ENCODE data around the gene SLC8A2.
A peak's percentile ranks its signal among the peaks of the same experiment; 100 is the strongest.

SLC8A2 gene, protein sequence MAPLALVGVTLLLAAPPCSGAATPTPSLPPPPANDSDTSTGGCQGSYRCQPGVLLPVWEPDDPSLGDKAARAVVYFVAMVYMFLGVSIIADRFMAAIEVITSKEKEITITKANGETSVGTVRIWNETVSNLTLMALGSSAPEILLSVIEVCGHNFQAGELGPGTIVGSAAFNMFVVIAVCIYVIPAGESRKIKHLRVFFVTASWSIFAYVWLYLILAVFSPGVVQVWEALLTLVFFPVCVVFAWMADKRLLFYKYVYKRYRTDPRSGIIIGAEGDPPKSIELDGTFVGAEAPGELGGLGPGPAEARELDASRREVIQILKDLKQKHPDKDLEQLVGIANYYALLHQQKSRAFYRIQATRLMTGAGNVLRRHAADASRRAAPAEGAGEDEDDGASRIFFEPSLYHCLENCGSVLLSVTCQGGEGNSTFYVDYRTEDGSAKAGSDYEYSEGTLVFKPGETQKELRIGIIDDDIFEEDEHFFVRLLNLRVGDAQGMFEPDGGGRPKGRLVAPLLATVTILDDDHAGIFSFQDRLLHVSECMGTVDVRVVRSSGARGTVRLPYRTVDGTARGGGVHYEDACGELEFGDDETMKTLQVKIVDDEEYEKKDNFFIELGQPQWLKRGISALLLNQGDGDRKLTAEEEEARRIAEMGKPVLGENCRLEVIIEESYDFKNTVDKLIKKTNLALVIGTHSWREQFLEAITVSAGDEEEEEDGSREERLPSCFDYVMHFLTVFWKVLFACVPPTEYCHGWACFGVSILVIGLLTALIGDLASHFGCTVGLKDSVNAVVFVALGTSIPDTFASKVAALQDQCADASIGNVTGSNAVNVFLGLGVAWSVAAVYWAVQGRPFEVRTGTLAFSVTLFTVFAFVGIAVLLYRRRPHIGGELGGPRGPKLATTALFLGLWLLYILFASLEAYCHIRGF

DNA sequence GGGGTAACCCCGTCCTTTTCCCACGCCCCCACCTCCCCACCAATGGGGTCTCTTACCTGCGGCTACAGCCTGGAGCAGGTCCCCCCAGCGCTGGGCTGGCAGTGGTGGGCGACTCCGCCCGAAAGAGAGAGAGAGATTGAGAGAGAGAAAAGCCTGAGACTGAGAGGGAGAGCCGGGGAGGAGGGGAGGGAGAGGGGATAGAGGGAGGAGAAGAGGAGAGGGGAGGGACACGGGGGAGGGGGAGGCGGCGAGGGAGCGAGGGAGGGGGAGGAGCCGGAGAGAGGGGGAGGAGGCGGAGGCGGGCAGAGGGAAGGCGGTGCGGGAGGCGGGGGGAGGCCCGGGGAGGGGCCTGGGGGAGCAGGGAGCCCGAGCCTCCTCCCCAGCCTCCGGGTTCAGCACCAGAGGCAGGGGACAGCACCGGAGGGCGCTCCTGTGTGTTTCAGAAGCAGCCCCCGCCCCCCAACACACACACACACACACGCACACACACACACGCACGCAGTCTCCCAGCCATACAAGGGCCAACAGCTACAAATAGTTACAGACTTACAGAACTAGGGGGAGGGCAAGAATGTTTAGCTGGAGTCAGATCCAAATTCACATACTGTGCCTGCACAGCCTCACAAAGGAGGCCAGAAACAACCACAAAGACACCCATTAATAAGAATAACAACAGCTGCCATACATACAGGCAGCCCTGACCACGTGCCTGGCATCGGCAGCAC, at the start of gene SLC8A2:
Gene SLC8A2, minus strand, starts transcription at position 161 of the 725 bp plus-strand sequence. CDS start 5,490 bp downstream, outside the sequence.
- peak; percentile 22 for DNase-seq

DNA sequence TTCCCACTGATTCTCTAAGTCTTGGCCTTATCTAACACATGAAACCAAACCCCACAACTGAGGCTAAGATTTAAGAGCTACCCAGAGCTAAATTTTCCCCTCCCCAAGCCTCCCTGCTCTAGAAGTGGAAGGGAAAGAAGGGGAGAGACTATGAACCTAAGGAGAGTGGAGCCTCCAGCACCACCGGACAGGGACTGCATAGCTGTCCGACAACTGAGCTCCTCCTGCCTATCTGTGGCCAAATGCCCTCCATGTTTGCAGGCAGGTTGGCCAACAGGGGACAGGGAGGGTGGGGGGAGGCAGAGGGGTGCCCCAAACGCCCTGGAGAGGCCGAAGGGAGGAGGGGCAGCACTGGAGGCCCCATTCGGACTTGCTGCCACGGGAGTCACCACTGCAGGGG, 49.1 kb upstream of the SLC8A2 start:
- DNase-seq = no peak

DNA sequence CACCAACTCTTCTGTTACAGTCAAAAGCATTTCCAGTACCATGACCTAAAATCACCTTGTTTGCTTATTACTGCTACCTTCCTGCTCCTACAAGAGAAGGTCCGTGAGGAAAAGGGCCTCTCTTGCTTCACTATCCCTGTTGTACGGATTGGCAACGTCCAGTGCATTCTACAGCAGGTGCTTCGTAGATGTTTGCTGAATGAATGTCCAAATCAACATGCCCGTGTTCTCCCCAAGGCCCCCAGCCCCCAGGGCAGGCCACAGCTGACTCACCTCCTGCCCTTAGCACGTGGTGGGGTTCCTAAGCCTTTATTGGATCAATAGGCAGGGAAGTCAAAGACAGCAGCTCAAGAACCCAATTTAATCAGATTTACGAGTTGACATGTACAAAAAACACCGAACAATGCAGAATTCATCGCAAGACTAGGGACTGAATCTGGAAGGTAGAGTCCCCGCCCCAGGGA, 48.7 kb upstream of the SLC8A2 start:
- DNase-seq = peak; percentile 15

DNA sequence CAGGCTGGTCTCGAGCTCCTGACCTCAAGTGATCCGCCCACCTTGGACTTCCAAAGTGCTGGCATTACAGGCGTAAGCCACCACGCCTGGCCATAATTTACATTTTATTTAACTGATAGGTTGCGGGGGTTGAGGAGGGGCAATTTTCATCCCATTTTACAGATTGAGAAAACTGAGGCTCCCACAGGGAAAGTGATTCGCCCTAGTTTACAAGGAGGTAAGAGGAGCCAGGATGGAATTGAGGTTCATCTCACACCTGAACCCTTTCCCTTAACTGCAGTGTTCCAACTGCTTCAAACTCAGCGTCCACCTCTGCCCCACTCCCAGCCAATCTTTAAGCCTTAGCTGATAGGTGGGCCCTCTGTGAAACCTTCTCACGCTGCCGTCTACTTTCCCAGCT, 47.2 kb upstream of the SLC8A2 start:
- DNase-seq = no peak

DNA sequence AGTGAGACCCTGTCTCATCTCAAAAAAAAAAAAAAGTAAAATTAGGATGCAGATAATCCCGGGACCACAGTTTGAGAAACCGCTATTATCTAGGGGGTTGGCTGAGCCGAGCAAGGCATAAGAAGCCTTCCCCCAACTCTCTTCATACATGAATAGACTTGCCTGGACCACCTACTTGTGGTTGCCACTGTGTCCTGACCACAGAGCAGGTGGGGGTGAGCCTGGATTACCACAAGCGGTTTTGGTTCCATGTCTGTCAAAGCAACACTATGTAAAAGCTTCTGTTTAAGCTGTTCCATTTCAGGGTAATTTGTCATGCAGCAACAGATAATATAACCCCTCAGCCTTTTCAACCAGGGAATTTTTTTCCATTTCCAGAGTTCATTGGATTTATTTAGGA, 46.4 kb upstream of the SLC8A2 start:
- no peak for DNase-seq

DNA sequence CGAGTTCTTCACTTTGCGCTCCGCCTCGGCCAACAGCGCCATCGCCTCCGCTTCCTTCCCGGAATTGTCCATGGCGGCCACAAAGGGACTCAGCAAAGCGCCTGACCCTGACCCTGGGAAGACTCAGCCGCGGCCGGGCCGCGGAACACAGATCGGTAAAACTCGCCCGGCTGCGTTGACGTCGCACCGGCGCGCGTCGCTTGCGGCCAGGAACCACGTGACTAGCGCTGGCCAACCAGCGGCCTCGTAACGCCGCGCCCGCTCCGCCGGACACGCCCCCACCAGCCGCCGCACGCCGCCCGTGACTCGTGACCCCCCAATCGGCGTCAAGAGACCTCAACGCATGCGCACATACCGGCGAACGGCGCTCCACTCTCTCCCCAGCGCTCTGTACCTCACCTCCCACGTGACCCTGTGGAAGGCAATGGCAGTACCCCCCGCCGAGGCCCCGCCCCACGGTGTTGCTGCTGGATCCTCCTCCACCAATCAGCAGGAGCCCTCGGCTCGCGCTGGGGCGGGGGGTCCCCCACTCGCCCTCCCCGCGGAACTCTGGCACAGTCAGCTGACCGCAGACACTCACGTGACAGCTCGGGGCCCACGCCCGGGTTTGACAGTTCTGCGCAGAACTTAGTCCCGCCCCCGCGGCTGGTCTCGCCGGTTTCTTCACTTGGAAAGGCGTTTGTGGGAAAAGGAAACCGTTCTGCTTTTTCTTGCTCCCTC, 43.3 kb upstream of the SLC8A2 start, which contains the start of gene NAPA:
Gene NAPA, minus strand, starts transcription at position 195 of the 720 bp plus-strand sequence. Its CDS starts 123 bp downstream, at position 72.
- DNase-seq = peak; percentile 99

DNA sequence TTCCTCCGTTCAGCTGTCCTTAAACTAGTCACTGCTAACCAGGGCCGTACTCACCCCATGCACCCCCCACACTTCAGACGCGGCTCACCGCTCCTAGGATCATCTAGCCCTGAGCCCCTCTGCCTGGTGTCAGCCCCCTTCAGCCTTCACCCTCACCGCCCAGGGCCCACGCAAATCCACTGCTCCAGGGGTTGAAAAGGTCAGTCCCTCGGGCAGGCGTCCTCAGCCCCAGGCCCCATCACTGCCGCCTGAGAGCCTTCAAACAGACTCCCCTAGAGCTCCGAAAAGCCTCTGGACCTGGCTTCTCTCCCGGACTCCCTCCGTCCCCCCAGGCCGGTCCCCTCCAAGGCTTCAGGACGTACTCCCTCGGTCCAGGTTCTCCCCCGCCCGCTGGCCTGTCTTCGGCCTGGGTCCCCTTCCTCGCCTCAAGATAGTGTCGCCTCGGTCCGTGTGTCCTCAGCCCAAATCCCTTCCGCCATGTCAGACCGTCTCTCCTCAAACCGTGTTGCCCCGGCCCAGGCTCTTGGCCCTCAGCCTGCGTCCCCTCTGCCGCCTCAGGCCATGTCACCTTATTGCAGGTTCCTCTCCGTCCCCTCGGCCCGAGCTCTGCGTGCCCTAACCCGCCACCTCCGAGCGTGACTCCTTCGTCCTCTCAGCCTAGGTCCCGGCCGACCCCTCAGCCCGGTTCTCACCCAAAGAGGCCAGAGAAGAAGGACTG, 42.6 kb upstream of the SLC8A2 start:
- no peak for DNase-seq

DNA sequence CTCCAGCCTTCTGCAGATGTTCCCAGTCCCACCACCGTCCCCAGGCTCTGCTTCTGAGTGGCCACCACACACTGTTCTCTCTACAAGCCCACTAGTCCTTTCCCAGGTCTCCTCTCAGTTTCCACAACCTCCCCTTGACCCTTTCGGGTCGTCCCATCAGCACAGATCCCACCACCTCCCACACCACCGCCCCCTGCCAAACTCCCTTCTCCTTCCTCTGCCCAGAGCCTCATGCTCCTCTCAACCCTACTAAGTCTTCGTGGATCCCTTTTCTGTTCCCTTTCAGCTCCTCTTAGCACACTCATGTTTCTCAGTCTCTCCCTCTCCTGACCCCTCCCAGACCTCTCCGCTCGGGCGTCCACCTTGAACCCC, 41.2 kb upstream of the SLC8A2 start:
- DNase-seq = no peak

DNA sequence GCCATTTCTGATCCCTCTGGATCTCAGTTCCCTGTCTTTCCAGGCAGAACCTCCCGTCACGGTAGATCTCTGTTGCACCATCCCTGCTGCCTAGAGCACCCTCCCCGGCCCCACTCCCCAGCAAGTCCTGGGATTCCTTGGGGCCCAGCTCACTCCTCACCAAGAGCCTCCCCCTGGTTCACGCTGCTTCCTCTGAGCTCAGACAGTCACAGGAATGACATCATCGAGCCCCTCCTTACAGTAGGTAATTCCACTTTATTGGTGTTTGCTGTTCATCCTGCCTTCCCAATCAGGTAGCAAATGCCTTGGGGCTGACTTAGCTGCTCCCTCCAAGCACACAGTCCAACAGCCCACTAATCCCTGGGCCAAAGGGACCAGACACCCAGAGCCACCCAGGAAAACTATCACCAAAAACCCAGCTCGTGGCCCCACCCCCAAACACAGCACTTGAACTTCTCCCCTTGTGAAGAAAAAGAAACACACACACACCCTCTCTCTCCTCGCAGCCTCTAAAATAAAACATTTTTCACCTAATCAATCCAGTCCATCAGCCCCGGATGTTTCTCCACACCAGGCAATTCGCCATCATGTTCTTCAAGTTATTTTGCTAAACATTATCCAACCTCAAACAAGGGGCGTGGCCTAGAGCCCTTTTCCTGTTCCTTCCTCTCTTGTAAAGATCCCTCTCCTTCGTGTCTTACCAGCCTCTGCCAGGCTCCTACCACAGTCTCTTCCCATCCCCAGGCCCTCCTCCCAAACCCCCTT, 40.7 kb upstream of the SLC8A2 start:
- no peak for DNase-seq

DNA sequence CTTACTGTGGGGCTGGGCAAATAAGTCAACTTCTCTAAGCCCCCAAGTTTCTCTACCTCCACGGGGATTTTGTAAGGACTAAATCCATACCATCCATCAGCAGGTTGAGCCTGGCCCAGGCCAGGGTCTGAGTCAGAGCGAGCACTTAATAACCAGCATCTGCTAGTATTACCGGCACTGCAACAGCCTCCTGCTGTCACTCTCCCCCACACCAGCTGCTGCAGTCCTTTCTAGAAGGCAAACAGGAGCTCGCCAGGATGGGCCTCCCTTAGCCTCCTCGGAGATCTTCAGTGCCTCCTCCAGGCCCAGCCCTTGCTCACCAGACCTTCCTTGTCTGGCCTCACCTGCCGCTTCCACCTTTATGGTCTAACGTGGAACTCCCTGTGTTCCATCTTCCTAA, 40.0 kb upstream of the SLC8A2 start:
- DNase-seq = no peak

DNA sequence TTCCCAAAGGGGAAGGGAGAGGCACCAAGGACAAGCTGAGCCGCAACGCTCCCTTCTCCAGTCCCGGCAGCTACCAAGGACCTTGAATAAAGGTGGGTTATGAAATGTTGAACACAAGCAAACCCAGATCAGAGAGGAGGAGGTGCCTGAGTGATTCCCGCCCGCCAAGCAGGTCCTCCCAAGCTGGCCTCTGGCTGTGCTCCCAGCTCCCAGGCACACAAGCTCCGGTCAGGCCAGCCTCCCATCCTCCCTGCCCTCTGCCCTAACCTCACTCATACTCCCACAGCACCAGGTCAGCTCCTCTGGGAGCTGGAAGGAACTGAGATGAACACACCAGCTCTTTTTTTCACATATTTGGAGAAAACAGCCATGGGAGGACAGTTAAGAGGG, 39.4 kb upstream of the SLC8A2 start:
- no peak for DNase-seq

DNA sequence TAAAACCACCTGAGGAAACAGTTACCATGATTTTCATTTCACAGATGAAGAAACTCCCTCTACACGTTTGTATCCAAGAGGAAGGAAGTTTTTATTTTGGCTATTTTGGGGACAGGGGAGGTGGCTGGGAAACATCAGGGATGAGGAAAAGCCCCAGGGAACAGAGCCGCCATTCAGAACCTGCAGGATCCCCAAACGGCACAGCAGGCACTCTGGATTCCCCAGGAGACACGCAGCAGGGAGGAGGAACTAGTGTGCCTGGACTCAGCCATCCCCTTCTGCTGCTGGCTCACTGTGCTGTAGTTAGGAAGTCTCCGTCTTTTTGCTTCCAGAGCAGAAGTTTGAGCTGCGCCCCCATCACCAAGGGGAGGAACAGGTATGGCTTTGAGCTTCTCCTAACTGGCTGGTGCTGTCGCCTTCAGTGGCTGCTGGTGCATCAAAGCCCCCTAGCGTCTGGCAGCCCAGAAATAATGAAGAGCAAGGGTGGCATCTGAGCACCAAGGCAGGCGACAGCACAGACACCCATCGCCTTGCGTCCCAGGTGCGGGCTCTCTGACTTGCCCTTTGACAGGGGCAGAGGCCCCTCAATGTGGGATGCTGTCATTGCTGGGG, 38.9 kb upstream of the SLC8A2 start:
- no peak for DNase-seq

DNA sequence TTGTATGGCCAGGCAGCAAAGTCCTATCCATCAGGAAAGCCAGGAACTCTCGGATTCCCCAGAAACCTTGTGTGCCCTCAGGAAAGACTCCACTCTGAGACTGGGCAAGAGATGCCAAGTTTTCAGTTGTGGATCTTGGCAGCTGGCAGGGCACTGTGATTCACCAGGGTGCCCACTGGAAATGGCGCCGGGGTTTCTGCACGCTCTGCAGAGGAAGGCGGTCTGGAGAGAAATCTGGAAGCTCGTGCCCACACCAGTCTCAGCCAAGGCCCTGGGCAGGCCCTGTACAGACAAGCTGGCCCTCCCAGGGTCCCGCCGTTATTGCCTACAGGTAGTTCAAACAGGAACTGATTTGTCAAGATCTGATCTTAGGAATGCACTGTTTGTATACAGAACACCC, 38.3 kb upstream of the SLC8A2 start:
- no peak for DNase-seq

DNA sequence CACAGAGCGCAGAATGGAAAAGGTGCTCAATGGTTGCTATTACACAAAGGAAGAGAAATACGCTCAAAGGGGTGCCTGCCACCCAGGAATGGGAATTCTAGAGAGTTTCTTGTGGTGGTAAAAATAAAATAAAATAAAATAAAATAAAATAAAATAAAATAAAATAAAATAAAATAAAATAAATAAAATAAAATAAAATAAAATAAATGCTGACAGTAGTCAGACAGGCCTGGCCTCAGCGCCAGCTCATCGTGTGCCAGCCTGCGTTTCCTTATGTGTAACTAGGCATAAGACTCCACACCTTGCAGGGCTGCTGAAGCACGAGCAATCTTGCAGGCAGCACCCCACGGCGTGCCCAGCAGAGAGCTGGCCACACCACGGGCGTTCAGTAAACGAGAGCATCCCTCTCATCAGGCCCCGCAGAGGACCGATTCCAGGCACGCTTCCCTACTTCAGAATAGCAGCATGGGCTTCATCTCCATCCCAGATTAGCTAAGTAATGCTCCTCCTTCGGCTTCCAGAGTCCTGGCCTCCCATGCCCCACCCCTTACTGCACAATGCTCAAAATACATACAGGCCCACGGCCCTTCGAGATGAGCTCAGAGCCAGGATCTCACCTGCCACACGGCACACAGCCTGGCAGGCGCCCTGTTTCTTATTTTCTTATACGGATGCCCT, 37.6 kb upstream of the SLC8A2 start:
- no peak for DNase-seq

DNA sequence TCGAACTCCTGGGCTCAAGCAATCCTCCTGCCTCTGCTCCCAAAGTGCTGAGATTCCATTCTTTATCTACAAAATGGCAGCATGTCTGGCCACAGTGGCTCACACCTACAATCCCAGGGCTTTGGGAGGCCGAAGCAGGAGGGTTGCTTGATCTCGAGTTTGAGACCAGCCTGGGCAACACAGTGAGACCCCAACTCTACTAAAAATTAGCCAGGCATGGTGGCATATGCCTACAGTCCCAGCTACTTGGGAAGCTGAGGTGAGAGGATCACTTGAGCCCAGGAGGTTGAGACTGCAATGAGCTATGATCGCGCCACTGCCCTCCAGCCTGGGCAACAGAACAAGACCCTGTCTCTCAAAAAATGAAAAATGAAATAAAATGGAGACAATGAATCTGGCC, 37.0 kb upstream of the SLC8A2 start:
- DNase-seq = no peak

DNA sequence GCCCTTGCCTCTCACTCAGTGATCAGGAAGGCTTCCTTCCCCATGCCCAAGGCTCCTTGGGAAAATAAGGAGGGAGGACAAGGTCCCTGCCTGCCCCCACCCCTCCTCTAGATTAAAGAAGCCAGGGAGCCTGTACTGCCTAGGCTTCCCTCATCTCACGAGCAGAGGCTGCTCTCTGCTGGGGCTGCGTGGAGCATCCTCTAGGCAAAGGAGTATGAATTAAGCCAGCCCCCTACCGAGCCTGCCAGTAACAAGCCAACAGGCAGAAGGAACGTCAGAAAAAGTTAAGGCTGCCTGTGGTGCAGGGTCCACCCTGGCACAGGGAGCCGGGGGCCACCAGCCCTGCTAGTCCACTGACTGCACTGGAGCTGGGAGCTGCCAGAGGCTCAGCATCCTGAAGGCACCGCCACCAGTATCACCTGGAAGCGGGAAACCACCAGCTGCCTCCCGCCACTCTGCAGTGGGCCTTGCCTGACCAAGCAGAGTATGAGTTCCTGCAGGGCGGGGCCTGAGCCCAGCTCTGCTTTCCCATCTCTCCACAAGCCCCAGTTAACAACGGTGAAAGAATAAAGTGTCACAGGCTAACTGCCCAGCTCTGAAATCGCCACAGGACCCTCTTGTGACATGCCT, 36.3 kb upstream of the SLC8A2 start:
- DNase-seq = no peak

DNA sequence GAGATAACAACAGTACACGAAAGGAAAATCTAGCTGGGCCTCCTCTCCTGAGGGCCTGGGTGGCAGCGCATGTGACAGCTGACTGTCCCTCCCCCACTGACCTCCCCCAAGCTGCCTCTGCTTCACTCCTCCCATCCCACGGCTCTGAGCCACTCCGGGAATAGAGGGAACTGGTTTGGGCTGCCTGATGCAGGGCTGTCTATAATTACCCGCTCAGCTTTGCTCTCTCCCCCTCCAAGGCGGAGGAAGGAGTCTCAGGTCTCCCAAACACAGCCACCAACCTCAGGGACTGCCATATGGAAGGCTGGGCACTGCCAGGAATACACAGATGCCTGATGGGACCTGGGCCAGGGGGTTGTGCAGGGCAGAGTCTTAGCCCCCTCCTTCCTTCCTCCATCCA, 35.3 kb upstream of the SLC8A2 start:
- no peak for DNase-seq

DNA sequence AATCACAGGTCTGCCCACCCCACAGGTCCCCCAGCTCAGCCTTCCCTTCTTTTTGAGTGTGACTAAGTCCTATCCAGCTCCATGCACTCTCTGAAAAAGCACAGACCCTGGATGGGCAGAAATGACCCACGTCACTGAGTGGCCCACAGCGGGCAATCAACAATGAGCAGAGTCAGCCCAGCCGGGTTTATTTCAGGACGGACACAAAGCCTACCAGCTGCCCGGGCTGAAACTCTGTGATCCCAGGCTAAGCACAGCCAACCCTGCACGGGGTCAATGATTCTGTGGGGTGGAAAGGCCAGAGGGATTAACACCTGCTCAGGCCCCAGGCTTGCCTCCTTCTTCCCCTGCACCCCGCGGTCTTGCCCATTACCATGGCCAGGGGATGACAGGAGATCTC, 34.8 kb upstream of the SLC8A2 start:
- DNase-seq = no peak

DNA sequence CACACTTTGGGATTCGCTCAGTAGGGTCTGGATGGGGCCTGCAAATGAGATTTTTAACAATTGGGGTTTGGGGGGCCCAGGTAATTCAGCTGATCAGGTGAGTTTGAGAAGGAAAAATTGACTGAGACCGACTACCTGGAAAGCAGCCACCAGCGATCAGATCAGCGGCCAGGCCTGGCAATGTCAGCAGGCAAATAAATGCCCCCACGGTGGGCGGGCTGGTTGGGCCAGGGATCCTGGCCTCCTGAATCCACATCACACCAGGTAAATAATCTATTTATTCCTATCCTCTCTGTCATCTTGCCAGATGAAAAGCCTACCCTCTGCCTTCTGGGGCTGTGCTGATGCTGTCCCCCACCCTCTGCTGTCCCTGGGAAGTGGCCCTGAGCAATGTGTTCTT, 33.8 kb upstream of the SLC8A2 start:
- DNase-seq = no peak

DNA sequence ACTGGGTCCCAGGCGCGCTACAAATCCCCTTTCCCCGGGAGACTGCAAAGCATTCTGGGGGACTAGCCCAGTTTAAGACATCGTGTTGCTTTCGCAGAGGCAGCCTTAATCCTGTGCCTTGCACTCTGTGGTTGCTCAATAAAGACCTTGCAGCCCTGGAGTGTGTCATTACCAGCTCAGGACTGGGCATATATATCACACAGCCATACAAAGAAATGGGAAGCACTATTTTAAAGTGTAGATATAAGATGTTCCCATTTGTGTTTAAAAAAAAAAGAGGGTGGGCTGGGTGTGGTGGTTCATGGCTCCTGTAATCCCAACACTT, 32.1 kb upstream of the SLC8A2 start:
- no peak for DNase-seq
